Duodenal mucosa (tissue), 2 donors: ENCODE results near the gene TOP3B.
"Not testable (repeated sequence)": the region's sequence is repeated elsewhere in the genome, so short reads cannot be mapped to it uniquely, and the experiment has no call there.

Source experiments
- H3K27ac ChIP-seq: one replicate; pipeline ENCODE4 v1.7.0; 2013; ENCODE audit warnings: low read depth, low read length
- H3K27me3 ChIP-seq, 2 donors: one replicate each; pipeline ENCODE4 v1.7.0; 2013; ENCODE audit warnings: low read length in 2 of 2, control low read depth in 1 of 2; ENCODE audit not compliant: insufficient read depth in 2 of 2, control insufficient read depth in 1 of 2
- H3K36me3 ChIP-seq, 2 donors: one replicate each; pipeline ENCODE4 v1.7.0; 2013; ENCODE audit warnings: low read length in 2 of 2, control low read depth in 1 of 2; ENCODE audit not compliant: insufficient read depth in 2 of 2, control insufficient read depth in 1 of 2
- H3K4me1 ChIP-seq, 2 donors: one replicate each; pipeline ENCODE4 v1.7.0; 2013; ENCODE audit warnings: low read length in 2 of 2, control low read depth in 1 of 2; ENCODE audit not compliant: insufficient read depth in 2 of 2, control insufficient read depth in 1 of 2
- H3K4me3 ChIP-seq, 2 donors: one replicate each; pipeline ENCODE4 v1.7.0; 2013; ENCODE audit warnings: low read length in 2 of 2, low read depth in 1 of 2
- H3K9ac ChIP-seq, 2 donors: one replicate each; pipeline ENCODE4 v1.7.0; 2013; ENCODE audit warnings: low read length in 2 of 2, low read depth in 1 of 2
- H3K9me3 ChIP-seq, 2 donors: one replicate each; pipeline ENCODE4 v1.7.0; 2013; ENCODE audit warnings: low read length in 2 of 2, control low read depth in 1 of 2; ENCODE audit not compliant: control insufficient read depth in 1 of 2

The TOP3B gene

GRCh38 chr22:21917181-21917958 lies 65.2 kb downstream of the TOP3B start:
- Histone ChIP-seq H3K36me3 (no peaks in the 10 kb centered on the region), H3K27ac (no peak overlapping the region), H3K9ac (no peak overlapping the region), H3K4me1 (no peaks in the 10 kb centered on the region), H3K27me3 (no peaks in the 10 kb centered on the region), H3K4me3 (no peak overlapping the region), H3K9me3 (no peaks in the 10 kb centered on the region)

DNA sequence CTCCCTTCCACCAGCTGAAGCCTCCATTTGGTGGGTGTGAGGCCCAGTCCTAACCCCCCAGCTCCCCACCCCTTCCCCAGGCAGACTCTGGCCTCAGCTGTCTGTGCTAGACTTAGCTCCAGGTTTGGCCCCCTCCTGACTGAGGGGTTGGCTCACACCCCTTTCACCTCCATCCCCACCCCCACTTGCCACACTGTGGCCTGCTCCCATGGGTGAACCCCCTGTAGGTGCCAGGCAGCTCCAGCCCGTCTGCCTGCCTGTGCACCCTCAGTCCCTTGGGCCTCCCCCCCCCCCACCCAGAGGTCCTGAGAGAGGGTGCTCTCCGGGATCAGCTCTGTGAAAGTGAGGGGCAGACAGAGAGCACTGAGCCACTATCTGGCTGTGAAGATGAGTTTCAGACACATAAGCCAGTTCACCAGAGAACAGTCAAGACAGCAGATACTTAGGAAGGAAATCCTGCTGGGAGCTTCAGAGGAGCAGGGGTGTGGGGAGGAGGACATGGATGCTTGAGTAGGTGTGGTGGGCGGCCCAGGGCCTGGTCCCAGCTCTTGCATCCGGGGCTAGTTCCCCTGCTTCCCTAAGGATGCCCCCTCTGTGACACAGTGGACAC lies 66.2 kb downstream of the TOP3B start:
- Histone ChIP-seq H3K9ac (no peak overlapping the region), H3K27ac (no peak overlapping the region), H3K4me1 (no peaks in the 10 kb centered on the region), H3K27me3 (no peaks in the 10 kb centered on the region), H3K9me3 (no peaks in the 10 kb centered on the region), H3K4me3 (no peak overlapping the region), H3K36me3 (no peaks in the 10 kb centered on the region)

GRCh38 chr22:21915624-21916308 lies 66.8 kb downstream of the TOP3B start:
- Histone ChIP-seq H3K27me3 (no peaks in the 10 kb centered on the region), H3K4me3 (no peak overlapping the region), H3K9me3 (no peaks in the 10 kb centered on the region), H3K36me3 (no peaks in the 10 kb centered on the region), H3K4me1 (no peaks in the 10 kb centered on the region), H3K27ac (no peak overlapping the region), H3K9ac (no peak overlapping the region)

DNA sequence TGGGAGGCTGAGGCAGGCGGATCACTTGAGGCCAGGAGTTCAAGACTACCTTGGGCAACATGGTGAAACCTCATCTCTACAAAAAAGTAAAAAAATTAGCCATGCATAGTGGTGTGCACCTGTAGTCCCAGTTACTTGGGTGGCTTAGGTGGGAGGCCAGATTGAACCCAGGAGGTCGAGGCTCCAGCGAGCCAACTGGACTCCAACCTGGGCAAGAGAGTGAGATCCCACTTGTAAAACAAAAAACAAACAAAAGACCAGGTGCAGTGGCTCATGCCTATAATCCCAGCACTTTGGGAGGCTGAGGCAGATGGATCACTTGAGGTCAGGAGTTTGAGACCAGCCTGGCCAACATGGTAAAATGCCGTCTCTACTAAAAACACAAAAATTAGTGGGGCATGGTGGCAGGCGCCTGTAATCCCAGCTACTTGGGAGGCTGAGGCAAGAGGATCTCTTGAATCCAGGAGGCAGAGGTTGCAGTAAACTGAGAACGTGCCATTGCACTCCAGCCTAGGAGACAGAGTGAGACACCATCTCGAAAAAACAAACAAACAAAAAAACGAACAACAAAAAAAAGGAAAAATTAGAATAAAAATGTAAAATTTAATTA lies 68.4 kb downstream of the TOP3B start:
- H3K4me3 ChIP-seq, H3K27ac ChIP-seq, H3K36me3 ChIP-seq, H3K9me3 ChIP-seq, H3K9ac ChIP-seq, H3K4me1 ChIP-seq, H3K27me3 ChIP-seq: not testable (repeated sequence)

- not testable (repeated sequence) for H3K4me1 ChIP-seq, H3K9me3 ChIP-seq, H3K4me3 ChIP-seq, H3K27ac ChIP-seq, H3K36me3 ChIP-seq, H3K27me3 ChIP-seq, H3K9ac ChIP-seq
These were observed 72.2 kb downstream of the TOP3B start for GRCh38 chr22:21910367-21910766.

- Histone ChIP-seq H3K27ac (no peak overlapping the region), H3K4me1 (no peaks in the 10 kb centered on the region), H3K36me3 (no peaks in the 10 kb centered on the region), H3K9me3 (no peaks in the 10 kb centered on the region), H3K4me3 (no peak overlapping the region), H3K27me3 (no peaks in the 10 kb centered on the region), H3K9ac (no peak overlapping the region)
These were observed 72.7 kb downstream of the TOP3B start for GRCh38 chr22:21909871-21910270.

GRCh38 chr22:21907638-21908522 lies 74.7 kb downstream of the TOP3B start:
- Histone ChIP-seq H3K36me3 (no peaks in the 10 kb centered on the region), H3K9ac (no peak overlapping the region), H3K4me1 (no peaks in the 10 kb centered on the region), H3K4me3 (no peak overlapping the region), H3K27ac (no peak overlapping the region), H3K27me3 (no peaks in the 10 kb centered on the region), H3K9me3 (no peaks in the 10 kb centered on the region)
